ENCODE measurements around the gene NEDD4L. TPM values are rescaled to one million over a fixed set of nuclear protein-coding genes. Genes with fewer than 3 reads are reported as not detected.
"Not testable (repeated sequence)": the region's sequence is repeated elsewhere in the genome, so short reads cannot be mapped to it uniquely, and the experiment has no call there.

NEDD4L gene
- total RNA-seq, result 51.9 and 80.2 TPM in 2 replicates

- peak; percentile 66 for DNase-seq (ENCODE audit: low read depth)
Measured at GRCh38 chr18:58043491-58044369, at the start of gene NEDD4L. Gene NEDD4L, plus strand, starts transcription at chr18:58044226. Its CDS starts 435 bp downstream, at chr18:58044661.

GRCh38 chr18:57995331-57995730 is 48.7 kb upstream of the NEDD4L start:
- DNase-seq (ENCODE audit: low read depth), result no peak

- DNase-seq (ENCODE audit: low read depth), result not testable (repeated sequence)
Measured at GRCh38 chr18:57996894-57997293, 47.1 kb upstream of the NEDD4L start.

GRCh38 chr18:57997820-57998219 is 46.2 kb upstream of the NEDD4L start:
- no peak for DNase-seq (ENCODE audit: low read depth)

- no peak for DNase-seq (ENCODE audit: low read depth)
Measured at GRCh38 chr18:57998461-57998860, 45.6 kb upstream of the NEDD4L start.

- DNase-seq (ENCODE audit: low read depth), result peak; percentile 87
Measured at GRCh38 chr18:58004317-58004716, 39.7 kb upstream of the NEDD4L start.

GRCh38 chr18:58005011-58005410 is 39.0 kb upstream of the NEDD4L start:
- peak; percentile 36 for DNase-seq (ENCODE audit: low read depth)

GRCh38 chr18:58005885-58006523 is 38.0 kb upstream of the NEDD4L start:
- DNase-seq (ENCODE audit: low read depth), result peak; percentile 41

GRCh38 chr18:58009166-58009565 is 34.9 kb upstream of the NEDD4L start:
- no peak for DNase-seq (ENCODE audit: low read depth)

- no peak for DNase-seq (ENCODE audit: low read depth)
Measured at GRCh38 chr18:58010265-58010664, 33.8 kb upstream of the NEDD4L start.

GRCh38 chr18:58012356-58012755 is 31.7 kb upstream of the NEDD4L start:
- no peak for DNase-seq (ENCODE audit: low read depth)

GRCh38 chr18:58013241-58014211 is 30.5 kb upstream of the NEDD4L start:
- peak; percentile 84 for DNase-seq (ENCODE audit: low read depth)

- no peak for DNase-seq (ENCODE audit: low read depth)
Measured at GRCh38 chr18:58015065-58015780, 28.8 kb upstream of the NEDD4L start.

GRCh38 chr18:58017267-58017666 is 26.8 kb upstream of the NEDD4L start:
- no peak for DNase-seq (ENCODE audit: low read depth)

GRCh38 chr18:58020567-58021107 is 23.4 kb upstream of the NEDD4L start:
- no peak for DNase-seq (ENCODE audit: low read depth)

GRCh38 chr18:58021504-58021903 is 22.5 kb upstream of the NEDD4L start:
- DNase-seq (ENCODE audit: low read depth), result no peak

GRCh38 chr18:58023108-58023507 is 20.9 kb upstream of the NEDD4L start:
- no peak for DNase-seq (ENCODE audit: low read depth)

- DNase-seq (ENCODE audit: low read depth), result no peak
Measured at GRCh38 chr18:58024139-58024538, 19.9 kb upstream of the NEDD4L start.

- no peak for DNase-seq (ENCODE audit: low read depth)
Measured at GRCh38 chr18:58025205-58025604, 18.8 kb upstream of the NEDD4L start.

- DNase-seq (ENCODE audit: low read depth), result peak; percentile 30
Measured at GRCh38 chr18:58025733-58026132, 18.3 kb upstream of the NEDD4L start.

GRCh38 chr18:58026395-58026794 is 17.6 kb upstream of the NEDD4L start:
- no peak for DNase-seq (ENCODE audit: low read depth)

All from renal cortical epithelial cell (primary cell).